Camera-type eye (tissue), 1 donor: ENCODE measurements around the gene TRIM14. TPM values are rescaled to one million over a fixed set of nuclear protein-coding genes. Genes with fewer than 3 reads are reported as not detected.

Experiments used
- total RNA-seq: library from RNA; depleted of rRNA; stranded (reverse); fragments of >200 nt; gene quantifications from one replicate; pipeline ENCODE4 v1.2.3, GENCODE V29; 2014

Gene TRIM14
- 4.4 TPM for total RNA-seq

DNA sequence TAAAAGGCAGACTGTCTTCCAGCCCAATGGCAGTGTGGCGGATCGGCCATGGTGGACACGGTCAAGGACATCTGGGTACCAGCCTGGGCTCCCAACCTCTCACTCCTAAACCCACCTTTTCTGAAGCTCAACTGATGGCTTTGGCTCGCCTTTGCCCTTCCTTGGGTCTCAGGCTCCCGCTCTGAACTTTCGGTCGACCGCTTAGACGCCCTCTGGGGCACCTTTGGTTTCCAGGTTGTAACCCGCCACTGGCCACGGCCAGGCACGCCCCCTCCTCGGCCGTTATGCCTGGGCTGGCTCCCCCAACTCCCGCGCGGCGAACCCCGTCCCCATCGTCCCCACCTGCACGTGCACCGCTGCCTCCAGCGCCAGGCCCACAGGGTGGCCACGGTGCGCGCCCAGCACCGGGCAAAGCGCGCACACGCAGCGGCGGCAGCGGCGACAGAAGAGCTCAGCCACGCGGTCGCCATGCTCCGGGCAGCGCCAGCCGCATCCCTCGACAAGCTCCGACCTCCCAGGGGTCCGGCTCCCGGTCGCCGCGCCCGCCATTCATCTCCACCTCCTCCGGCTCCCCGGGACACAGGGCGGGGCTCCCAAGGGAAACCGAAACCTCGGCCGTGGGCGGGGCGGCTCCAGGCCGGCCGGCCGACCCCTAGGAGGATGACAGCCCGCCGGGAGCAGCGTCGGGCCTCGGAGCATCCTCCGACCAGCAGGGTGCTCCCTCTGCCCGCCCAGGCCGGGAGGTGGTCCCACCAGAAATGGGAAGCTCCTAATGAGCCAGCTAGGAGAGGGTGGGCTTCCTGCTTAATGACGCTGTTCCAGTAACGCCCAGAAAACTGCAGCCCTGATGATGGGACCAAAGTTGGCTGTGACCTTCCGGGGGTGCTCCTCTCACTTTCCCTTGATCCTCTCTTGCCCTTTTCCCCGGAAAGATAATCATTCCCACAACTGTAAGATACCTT, at the start of gene TRIM14:
TSS of gene TRIM14 (minus strand) at position 583 of the 962 bp plus-strand sequence. CDS start at position 549, 34 bp downstream.

GRCh38 chr9:98056269-98057137, 62.5 kb downstream of the TRIM14 start, which contains the start of gene NANS:
TSS of gene NANS (plus strand) at chr9:98056732. CDS start at chr9:98056809, 77 bp downstream.

Other genes with a start within 250 kb of the TRIM14 start
- 31.2 TPM for gene TRMO, start 196.7 kb downstream of the TRIM14 start, total RNA-seq
- gene HEMGN, start 181.1 kb downstream of the TRIM14 start, total RNA-seq, result 6.4 TPM
- gene ANP32B, start 135.9 kb downstream of the TRIM14 start, total RNA-seq, result 17.8 TPM
- 26.4 TPM for gene NANS, start 62.5 kb downstream of the TRIM14 start, total RNA-seq
- 5.3 TPM for gene CORO2A, start 73.4 kb upstream of the TRIM14 start, total RNA-seq
- gene TBC1D2, start 136.4 kb upstream of the TRIM14 start, total RNA-seq, result 8.2 TPM